GM18498 (cell line): Measurements from ENCODE around the gene LDLRAD4.
A peak's percentile ranks its signal among the peaks of the same experiment; 100 is the strongest.

Experiments
- ATAC-seq: cut with Tn5 transposase; IDR thresholded peaks from one replicate; pipeline ENCODE4 v1.9.1; 2021; ENCODE audit warnings: mild to moderate bottlenecking, moderate library complexity; ENCODE audit not compliant: unreplicated experiment

LDLRAD4 gene

DNA sequence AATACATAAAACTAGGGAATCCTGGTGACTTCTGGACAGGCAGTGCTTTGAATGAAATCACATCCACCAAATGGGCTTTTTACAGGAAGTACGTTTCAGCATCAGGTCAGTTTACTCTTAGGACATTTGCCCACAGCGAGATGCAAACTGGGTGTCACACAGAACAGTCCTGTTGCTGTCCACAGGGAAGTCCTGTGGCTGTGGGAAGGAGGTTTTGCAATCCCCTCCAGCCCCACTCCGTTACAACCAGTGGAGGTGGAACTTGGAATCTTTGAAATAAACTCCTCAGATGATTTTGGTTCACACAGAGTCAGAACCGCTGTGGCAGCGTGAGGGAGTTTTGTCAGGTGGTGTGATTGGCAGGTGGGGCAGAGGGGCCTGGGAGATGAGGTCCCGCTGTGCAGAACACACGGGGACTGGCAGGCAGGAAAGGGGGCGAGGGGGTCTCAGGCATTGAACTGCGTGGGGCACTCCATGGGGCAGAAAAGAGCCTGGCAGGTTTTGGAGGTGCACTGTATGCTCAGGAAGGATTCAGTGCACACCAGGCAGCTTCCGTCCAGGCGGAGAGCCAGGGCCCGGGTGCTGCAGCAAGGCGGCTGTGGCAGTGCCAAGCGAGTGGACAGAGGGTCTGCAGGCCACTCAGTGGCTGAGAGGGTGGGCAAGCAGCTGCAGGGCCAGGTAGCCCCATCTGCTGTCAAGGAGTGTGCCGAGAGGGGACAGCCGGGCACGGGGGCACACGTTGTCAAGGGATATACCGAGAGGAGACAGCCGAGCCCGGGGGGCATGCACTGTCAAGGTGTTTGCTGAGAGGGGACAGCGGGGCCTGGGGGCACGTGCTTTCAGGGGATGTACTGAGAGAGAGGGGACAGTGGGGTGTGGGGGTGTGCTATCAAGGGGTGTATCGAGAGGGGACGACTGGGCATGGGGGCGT lies 148.7 kb downstream of the LDLRAD4 start:
- no peak for ATAC-seq

DNA sequence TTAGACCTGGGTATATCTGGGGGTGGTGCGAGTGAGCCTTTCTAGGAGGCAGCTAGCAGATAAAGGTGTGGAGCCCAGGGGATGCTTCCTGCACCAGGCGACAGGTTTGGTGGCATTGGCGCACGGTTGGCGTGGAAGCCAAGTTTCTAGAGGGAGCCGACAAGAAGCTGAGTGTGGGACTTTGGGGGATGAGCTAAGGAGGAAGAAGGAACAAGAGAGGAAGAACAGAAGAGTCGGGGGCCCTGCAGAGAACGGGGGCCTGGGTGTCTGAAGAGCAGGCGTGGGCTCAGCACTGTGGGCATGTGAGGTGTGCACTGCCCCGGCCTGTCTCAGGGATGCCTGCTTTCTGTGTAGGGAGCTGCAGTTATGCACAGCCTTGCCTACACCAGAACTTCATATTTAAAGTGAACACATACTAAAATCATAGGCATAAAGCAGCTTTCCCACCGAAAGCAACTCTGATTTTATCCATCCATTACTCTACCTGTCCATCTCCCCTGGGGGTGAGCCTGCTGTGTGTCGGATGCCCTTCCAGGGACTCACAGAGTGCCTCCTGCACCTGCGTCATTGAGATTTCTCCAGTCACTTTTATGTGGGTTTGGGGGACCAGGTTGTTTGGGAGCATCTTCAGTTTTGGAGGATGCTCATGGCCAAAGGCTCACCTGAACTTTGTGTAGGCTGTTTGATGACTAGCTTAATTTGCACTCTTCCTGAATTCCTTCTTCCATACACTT lies 149.7 kb downstream of the LDLRAD4 start:
- no peak for ATAC-seq

DNA sequence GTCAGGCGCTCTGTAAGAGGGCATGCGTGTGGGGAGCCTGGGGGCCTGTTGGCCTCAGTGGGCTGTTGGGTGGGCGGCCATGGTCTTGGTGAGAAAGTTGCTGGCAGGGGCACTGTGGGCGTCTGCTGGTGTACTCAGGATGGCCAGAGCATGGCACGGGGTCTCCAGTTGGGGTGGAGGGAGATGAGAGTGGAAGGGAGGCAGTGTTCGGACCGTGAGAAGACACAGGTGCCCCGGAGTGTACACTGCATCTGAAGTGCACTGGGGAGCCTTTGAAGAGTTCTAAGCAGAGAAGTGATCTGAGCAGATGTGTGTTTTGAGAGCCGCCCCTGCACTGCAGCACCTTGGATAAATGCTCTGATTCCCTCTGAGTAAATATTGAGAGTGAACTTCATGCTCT lies 150.8 kb downstream of the LDLRAD4 start:
- no peak for ATAC-seq

DNA sequence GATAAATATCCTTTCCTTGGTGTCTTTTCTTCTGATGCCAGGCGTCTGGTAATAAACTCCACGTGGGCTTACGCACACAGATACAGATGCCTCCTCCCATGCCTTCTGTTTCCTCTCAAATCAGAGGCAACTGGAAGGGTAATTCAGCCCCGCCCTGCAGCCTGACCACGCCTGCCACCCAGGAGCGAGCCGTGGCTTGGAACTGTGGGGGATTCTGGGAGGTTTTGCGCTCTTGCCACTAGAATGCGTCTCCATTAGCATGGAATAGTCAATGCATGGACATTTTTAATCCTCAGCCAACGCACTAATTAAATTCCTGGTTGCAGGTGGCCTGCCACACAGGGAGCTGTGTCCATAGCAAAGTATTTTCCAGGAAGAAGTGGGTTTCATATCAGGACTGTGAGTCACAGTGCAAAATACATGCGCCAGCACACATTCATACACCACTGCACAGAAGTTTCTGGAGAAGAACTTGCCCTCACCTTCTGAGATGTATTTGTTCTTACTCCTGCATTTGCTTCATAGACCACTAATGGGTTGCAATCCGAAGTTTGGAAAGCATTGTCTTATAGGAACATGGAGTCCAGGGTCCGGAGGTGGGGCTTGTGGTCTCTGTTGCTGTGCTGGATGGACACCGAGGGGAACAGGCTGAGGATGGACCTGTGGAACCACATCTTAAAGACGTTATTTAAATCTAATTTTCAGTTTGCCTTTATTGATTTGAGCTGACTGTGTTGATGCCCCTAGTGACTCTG lies 151.4 kb downstream of the LDLRAD4 start:
- no peak for ATAC-seq

DNA sequence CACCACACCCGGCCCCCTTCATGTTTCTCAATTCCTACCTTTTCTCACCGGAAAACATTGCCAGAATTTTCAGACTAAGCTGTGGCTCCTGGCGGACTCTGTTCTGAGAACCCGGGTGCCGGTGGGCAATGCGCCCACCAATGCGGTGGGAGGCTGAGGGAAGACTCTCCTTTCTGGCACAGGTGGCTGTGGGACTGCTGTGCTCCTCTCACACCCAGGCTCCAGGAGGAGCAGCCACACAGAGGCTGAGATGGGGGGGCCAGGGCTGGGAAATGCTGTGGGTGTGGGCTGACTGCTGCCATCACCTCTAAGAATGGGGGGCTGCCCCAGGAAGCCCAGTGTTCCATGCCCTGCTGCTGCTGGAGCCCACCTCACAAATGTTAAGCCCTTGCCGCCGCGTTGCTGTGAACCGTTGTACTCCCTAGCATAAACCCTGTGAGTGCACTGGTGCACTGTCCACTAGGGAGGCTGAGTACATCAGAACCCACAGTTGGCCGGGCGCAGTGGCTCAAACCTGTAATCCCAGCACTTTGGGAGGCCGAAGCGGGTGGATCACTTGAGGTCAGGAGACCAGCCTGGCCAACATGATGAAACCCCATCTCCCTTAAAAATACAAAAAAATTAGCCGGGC lies 152.6 kb downstream of the LDLRAD4 start:
- ATAC-seq: no peak

DNA sequence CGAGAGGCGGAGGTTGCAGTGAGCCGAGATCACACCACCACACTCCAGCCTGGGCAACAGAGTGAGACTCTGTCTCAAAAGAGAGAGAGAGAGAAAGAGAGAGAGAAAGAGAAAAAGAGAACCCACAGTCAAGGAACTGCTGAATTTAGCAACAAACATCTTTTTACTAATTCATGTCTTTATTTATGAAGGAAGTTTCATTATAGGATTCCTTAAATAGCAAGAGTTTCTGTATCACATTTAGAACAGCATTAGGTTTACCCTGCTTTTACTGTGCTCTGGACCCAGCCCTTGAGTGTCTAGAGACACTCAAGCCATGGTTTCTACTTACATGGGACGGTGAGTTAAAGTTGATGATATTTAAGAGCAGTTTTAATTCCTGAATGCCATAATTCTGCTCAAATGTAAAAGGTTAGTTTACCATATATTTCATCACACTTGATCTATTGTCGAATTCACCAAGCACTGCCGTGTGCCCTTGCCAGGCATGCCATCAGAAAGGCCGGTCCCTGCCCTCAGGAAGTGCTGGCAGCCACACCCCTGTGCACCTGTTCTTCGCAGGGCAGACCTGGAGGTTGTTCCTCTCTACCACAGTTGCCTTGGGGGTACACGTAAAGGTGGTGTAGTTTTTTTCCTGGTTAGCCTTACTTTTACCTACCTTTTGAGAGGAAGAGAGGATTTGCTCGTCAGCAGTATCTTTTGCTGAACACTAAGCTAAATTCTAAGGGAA lies 153.3 kb downstream of the LDLRAD4 start:
- no peak for ATAC-seq

DNA sequence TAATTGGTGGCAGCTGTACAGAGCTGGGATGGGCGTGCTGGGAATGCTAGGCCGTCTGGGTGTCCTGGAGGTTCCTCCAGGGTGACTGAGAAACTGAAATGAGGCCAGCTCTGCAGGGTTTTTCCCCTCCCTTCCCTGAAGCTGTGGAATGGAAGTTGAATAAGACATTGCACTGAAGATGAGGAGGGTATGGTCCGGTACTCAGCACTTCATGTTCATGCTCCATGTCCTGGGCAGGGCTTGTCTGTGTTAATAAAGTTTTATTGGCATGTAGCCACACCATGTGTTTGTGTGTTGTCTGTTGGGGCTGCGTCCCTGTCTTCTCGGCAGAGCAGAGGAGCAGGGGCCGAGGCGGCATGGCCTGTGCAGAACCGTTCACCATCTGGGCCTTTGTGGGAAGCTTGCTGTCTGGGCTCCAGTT lies 154.0 kb downstream of the LDLRAD4 start:
- no peak for ATAC-seq

DNA sequence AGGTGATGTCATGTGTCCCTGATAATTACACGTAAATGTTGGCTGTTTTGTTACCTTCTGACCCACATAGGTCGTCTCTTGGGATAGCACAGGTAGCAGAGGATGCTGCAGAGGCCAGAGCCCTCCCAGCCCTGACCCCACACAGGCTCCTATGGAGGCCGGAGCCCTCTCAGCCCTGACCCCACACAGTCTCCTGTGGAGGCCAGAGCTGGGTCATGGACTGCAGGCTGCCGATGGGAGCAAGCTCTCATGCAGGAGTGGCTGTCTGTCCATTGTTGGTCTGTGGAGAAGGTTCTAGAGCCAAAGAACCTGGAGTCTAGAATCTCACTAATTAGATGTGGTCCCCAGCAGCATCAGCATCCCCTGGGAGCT lies 155.5 kb downstream of the LDLRAD4 start:
- no peak for ATAC-seq

DNA sequence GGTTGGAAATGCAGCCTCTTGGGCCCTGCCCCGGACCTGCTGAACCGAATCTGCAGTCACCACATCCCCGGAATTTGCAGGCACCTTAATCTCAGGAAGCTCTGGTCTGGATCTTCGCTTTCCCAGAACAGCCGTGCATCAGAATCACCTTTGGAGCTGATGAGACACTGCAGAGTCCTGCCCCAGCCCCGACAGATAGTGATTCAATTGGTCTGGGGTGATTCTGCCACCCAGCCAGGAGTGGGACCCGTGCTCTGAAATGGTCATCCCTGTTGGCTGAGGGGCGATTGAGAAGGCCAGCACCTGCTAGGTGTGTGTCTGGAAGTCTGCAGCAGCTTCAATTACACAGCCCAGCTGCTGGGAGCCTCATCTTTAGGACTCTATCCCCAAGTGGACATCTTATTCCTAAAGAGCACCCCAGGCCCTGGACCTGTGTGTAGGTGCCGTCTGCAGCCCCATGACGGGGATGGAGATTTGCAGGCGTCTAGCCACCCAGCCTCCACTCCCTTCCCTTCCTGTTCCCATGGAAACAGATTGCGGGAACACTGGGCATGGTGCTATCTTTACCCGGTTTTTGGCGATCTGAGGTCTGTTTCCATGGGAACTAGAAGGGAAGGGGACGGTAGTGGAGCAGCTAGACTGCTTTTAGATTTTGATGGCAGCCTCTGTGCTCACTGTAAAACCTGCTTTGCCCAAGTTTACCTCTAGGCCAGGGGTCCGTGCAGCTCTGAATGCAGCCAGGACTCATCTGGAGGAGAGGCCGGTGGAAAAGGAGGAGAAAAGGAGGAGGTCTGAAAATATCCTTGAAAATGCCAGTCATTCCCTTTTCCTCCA lies 156.1 kb downstream of the LDLRAD4 start:
- no peak for ATAC-seq

DNA sequence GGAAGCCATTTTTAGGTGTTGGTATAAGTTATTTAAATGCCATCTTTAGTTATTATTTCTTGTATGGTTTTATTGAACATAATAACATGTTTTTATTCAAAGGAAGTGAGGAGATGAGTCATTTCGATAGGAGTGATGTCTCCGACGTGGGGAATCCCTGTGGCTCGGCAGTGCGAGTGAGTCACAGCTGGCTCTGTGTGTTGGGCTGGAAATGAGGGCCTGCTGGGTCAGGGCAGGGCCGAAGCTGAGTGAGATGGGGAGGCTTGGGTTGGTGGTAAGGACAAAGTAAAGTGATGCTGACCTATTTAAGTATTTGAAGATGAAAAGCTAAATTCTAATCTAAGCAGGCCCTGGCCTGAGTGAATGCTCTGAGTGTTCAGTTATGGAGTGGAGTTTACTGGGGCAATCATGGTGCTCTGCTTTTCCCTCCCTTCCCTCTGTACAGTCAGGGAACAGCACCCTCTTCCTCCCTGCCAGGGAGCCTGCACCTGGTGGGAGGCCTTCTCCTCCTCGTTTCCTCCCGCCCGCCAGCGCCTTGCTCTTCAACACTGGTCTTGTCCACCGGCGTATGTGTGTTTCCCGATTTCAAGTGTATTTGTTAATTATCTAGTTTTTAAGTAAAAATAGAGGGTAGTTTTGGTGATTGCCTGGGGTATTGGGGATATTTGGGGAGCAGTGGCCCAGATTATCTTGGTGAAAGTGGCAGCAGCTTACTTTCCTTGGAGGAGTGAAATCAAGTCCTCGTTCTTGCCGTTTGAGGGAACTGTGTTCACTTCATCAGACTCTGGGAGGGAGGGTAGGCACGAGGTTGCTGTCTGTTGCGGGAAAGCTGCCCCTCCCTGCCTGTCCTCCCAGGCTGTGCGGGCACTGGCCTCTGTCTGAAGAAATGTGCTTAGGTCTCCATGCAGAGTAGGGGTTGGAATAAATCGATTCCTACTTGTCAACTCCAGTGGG lies 157.0 kb downstream of the LDLRAD4 start:
- ATAC-seq: peak; percentile 86

DNA sequence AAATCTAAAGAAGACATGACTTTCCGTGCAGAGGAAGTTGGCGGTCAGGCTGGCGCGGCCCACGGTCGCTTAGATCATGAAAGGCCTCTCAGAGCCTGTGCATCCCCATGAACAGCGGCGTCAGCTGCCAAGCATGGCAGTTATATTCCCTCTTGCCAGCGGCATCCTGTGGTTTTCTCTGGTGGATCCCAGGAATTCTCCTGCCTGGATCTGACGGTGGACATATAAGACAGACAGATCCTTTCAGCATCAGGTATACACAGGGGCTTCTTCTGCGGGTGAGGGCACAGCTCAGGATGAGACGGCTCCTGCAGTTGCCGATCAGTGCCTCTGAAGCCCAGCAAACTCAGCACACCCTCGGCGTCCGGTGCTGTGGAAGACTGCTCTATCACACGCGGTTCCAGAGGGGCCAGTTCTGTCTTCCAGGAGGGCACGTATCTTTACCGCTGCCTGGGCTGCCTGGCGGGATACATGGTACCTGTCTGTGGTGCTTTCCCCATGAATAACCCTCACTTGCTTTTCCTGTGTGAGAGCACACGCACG lies 157.8 kb downstream of the LDLRAD4 start:
- ATAC-seq: no peak

DNA sequence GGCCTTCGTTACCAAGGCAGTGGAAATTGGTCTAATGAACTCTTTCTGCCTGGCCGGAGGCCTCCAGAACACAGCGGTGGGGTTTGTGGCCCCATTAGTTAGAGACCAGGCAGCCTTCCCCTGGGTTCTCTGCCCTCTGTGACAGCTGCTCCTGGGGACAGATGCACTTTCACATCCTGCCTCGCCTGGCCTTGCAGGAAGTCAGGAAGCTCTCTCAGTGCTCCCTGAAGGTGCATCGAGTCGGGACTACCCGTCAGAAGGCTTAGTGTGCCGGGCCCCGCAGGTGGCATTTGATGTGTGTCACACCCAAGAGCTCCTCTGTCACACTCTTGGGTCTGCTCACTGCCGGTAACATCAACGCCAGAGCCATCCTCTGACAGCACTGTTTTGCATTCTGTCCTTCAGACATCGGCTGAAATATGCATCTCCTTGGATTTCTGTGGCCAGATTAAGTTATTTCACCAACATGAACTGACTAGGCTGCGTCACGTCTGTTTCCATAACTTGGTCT lies 158.3 kb downstream of the LDLRAD4 start:
- no peak for ATAC-seq

DNA sequence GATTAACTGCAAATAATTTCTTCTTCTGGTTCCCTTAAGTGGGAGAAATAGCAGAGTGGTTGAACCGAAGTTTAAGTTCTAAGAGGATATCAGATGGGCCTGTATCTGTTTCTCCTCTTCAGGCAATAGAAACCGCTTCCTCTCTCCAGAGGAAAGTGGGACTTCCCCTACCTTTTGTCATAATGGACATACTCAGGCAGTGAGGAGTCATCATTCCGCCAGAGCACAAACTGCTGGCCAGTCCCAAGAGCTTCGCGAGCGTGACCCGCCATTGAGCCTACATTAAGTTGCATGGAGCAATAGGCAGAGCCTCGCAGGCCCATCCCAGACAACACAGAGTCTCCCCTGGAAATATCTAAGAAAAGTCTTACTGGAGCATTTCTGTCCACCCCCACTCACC lies 158.9 kb downstream of the LDLRAD4 start:
- ATAC-seq: no peak

DNA sequence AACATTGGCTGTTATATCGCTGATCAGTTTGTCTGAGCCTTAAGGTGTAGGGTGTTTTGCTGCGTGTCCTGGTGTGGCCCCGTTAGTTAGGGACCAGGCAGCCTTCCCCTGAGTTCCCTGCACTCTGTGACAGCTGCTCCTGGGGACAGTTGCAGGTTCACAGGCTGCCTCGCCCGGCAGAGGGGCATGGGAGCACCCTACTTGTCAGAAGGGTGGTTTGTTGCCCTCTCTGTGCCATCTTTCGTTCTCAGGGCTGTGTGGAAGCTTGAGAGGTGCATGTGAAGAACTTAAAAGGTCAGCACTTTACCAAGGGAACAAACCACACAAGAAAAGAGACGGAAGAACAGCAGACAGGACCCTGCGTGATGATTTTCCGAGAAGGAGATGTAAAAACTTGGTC lies 159.6 kb downstream of the LDLRAD4 start:
- no peak for ATAC-seq

DNA sequence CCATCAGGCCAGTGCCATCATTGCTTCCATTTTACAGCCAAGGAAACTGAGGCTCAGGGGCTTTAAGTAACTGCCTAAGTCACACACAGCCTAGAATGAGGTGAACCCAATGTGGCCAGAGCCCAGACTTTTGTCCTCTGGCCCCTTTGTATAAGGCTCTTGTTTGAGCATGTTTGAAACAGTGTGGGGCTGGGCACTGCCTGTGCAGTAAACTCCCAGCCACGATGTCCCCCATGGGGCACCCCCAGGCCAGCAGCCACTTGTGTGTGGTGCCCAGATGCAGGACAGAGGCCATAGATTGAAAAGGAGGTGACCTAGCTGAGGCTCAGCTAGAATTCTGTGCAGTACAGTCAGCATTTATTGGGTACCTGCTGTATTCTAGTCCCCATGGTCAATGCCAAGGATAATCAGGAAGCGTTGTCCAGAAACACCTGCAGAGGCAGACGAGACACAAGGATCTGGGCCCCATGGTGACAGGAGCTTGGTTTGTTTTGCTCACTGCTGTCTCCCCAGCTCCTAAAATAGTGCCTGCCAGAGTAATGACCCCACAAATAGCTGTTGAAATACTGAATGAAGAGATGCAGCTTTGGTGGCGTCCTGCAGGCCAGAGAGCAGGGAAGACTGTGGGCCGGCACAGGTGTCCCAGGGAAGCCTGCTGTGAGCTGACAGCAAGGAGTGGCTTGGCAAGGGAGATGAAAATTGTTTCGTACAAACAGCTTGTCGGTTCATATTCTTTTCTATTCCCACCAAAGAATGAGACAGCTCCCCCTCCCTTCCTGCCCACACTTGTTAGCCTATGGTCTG lies 160.7 kb downstream of the LDLRAD4 start:
- ATAC-seq: no peak

DNA sequence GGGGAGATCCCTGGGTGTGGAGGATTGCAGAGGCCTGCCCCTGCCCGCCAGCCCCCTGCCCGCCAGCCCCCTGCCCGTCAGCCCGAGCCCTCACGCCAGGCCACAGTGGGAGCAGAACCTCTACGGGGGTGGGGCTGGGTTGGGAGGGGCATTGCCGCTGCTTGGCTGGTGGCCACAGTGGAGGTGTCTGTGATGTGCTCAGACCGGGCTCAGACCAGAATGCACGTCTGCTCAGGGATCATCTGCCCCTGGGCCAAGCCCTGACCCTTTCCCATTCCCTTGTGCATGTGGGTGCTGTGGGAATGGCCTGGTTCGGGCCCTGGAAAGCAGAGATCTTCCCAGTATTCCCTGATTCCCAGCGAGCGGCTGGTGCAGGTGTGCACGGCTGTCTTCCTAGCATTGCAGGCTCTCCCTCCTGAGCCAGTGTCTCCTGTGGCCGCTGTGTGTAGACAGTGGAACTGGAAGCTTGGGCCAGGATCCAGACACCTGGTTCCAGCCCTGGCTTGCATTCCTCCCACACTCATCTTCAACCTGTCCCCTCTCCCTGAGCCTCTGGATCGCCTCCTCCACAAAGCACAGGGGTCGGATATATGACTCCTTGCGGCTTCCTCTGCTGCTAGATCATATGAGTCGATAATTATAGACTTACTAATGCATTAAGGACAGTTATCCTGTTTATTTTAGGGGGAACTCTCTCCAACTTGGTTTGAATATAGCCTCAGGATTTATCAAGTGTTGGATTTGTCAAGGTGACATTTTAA lies 161.6 kb downstream of the LDLRAD4 start:
- ATAC-seq: no peak
